Activated T-helper 1 cell treated with anti-CD3 and anti-CD28 coated beads, Interleukin-12 subunit alpha, Interleukin-12 subunit beta, Interleukin-2, Interleukin-4 antibody, amounts not matched to agents 30 ng/mL and 10 ng/mL and 1 ng/mL, durations not matched to agents 14 hours and 24 hours and 36 hours (primary cell): ENCODE results near the gene CMTM1. TPM values are rescaled to one million over a fixed set of nuclear protein-coding genes. Genes with fewer than 3 reads are reported as not detected.

Experiments
- DNase-seq: peaks from one replicate; pipeline ENCODE4 v3.0.0; 2021; ENCODE audit warnings: low spot score
- H3K27ac Mint-ChIP-seq: one replicate; pipeline ENCODE4 v1.8.0; 2021; ENCODE audit warnings: mild to moderate bottlenecking, mixed read lengths
- H3K27me3 Mint-ChIP-seq: one replicate; pipeline ENCODE4 v1.8.0; 2022; ENCODE audit warnings: mild to moderate bottlenecking, moderate library complexity, mixed read lengths; ENCODE audit not compliant: insufficient read depth
- H3K36me3 Mint-ChIP-seq: one replicate; pipeline ENCODE4 v1.8.0; 2021; ENCODE audit warnings: low read depth, mixed read lengths
- H3K4me1 Mint-ChIP-seq: one replicate; pipeline ENCODE4 v1.8.0; 2021; ENCODE audit warnings: low read depth, mixed read lengths
- H3K4me3 Mint-ChIP-seq: one replicate; pipeline ENCODE4 v1.8.0; 2021; ENCODE audit warnings: mild to moderate bottlenecking, moderate library complexity, mixed read lengths
- H3K9me3 Mint-ChIP-seq: one replicate; pipeline ENCODE4 v1.8.0; 2021; ENCODE audit warnings: mixed read lengths
- intact Hi-C: fragments of 100-400 bp; cut with micrococcal nuclease; formaldehyde crosslinking; loops from one replicate; pipeline ENCODE4 v1.15.1; 2024
- total RNA-seq: library from RNA; stranded (reverse); gene quantifications from 2 replicates; pipeline ENCODE4 v1.2.3, GENCODE V29; 2022

Gene CMTM1
- total RNA-seq, result 12.5 and 13.9 TPM in 2 replicates

GRCh38 chr16:66566051-66566901 is at the start of gene CMTM1:
TSS of gene CMTM1 (plus strand) at chr16:66566439. CDS start at chr16:66566514, 75 bp downstream.
- peaks cover 60% of the 10 kb centered on the region for H3K4me1 Mint-ChIP-seq
- H3K36me3 Mint-ChIP-seq, result peaks cover 61% of the 10 kb centered on the region
- peak within 1 kb of the TSS; percentile 18 for H3K27ac Mint-ChIP-seq
- H3K27me3 Mint-ChIP-seq, result no peaks in the 10 kb centered on the region
- peaks cover 3% of the 10 kb centered on the region for H3K9me3 Mint-ChIP-seq
- intact Hi-C loops, result no loop called here
- DNase-seq, result no peak
- H3K4me3 Mint-ChIP-seq, result no peak within 1 kb of the TSS

GRCh38 chr16:66516509-66516807 is 49.8 kb upstream of the CMTM1 start:
- intact Hi-C loops, result loop anchor here (1.0 to 2.0 kb wide), 5 partner anchors 33 to 110 kb away; partner anchors contain the start of gene CKLF
- Mint-ChIP-seq H3K9me3 (no peaks in the 10 kb centered on the region), H3K27ac (peak overlapping the region; percentile 99), H3K4me1 (peaks cover 77% of the 10 kb centered on the region), H3K27me3 (no peaks in the 10 kb centered on the region), H3K36me3 (peaks cover 19% of the 10 kb centered on the region), H3K4me3 (peak overlapping the region; percentile 88)
- DNase-seq, result no peak

- Mint-ChIP-seq H3K27ac (peak overlapping the region; percentile 99), H3K9me3 (no peaks in the 10 kb centered on the region), H3K4me3 (peak overlapping the region; percentile 88), H3K36me3 (peaks cover 17% of the 10 kb centered on the region), H3K27me3 (no peaks in the 10 kb centered on the region), H3K4me1 (peaks cover 78% of the 10 kb centered on the region)
- intact Hi-C loops, result loop anchor here (1.0 to 2.0 kb wide), 9 partner anchors 8 to 356 kb away; partner anchors contain the start of genes CKLF and CMTM3
- peak; percentile 84 for DNase-seq
Observed at GRCh38 chr16:66516808-66517585, 49.2 kb upstream of the CMTM1 start.

GRCh38 chr16:66517586-66518263 is 48.5 kb upstream of the CMTM1 start:
- H3K27me3 Mint-ChIP-seq, result peaks cover 2% of the 10 kb centered on the region

GRCh38 chr16:66519482-66520373 is 46.5 kb upstream of the CMTM1 start:
- Mint-ChIP-seq H3K4me1 (peaks cover 95% of the 10 kb centered on the region), H3K4me3 (peak overlapping the region; percentile 3), H3K36me3 (peaks cover 13% of the 10 kb centered on the region), H3K27ac (peak overlapping the region; percentile 77), H3K9me3 (no peaks in the 10 kb centered on the region), H3K27me3 (peaks cover 2% of the 10 kb centered on the region)
- DNase-seq, result no peak
- intact Hi-C loops, result loop anchor here (5.0 kb wide), 1 partner anchor 233 kb away; the partner anchor contains the start of gene DYNC1LI2

More at GRCh38 chr16:66517586-66518263, 48.5 kb upstream of the CMTM1 start:
- Mint-ChIP-seq H3K4me1 (peaks cover 83% of the 10 kb centered on the region), H3K4me3 (peak overlapping the region; percentile 88), H3K36me3 (peaks cover 16% of the 10 kb centered on the region), H3K27ac (peak overlapping the region; percentile 99), H3K9me3 (no peaks in the 10 kb centered on the region)
- intact Hi-C loops, result loop anchor here (1.0 to 2.0 kb wide), 5 partner anchors 8 to 356 kb away; partner anchors contain the start of gene CMTM3
- no peak for DNase-seq

GRCh38 chr16:66520406-66521170 is 45.7 kb upstream of the CMTM1 start:
- no peak for DNase-seq
- H3K4me3 Mint-ChIP-seq, result no peak overlapping the region

GRCh38 chr16:66521252-66521713 is 45.0 kb upstream of the CMTM1 start:
- H3K4me1 Mint-ChIP-seq, result peaks cover 94% of the 10 kb centered on the region
- no peak for DNase-seq
- intact Hi-C loops, result loop anchor here (5.0 kb wide), 1 partner anchor 231 kb away; the partner anchor contains the start of gene DYNC1LI2
- peak overlapping the region; percentile 53 for H3K4me3 Mint-ChIP-seq
- peaks cover 2% of the 10 kb centered on the region for H3K27me3 Mint-ChIP-seq
- H3K36me3 Mint-ChIP-seq, result peaks cover 21% of the 10 kb centered on the region
- H3K9me3 Mint-ChIP-seq, result no peaks in the 10 kb centered on the region
- H3K27ac Mint-ChIP-seq, result peak overlapping the region; percentile 77

More at GRCh38 chr16:66520406-66521170, 45.7 kb upstream of the CMTM1 start:
- H3K4me1 Mint-ChIP-seq, result peaks cover 94% of the 10 kb centered on the region
- H3K27me3 Mint-ChIP-seq, result peaks cover 2% of the 10 kb centered on the region
- intact Hi-C loops, result loop anchor here (5.0 kb wide), 1 partner anchor 232 kb away; the partner anchor contains the start of gene DYNC1LI2
- H3K9me3 Mint-ChIP-seq, result no peaks in the 10 kb centered on the region
- H3K36me3 Mint-ChIP-seq, result peaks cover 16% of the 10 kb centered on the region
- H3K27ac Mint-ChIP-seq, result peak overlapping the region; percentile 77

GRCh38 chr16:66521951-66522771 is 44.1 kb upstream of the CMTM1 start:
- H3K4me1 Mint-ChIP-seq, result peaks cover 93% of the 10 kb centered on the region
- H3K36me3 Mint-ChIP-seq, result peaks cover 18% of the 10 kb centered on the region
- peak overlapping the region; percentile 77 for H3K27ac Mint-ChIP-seq
- H3K9me3 Mint-ChIP-seq, result no peaks in the 10 kb centered on the region
- H3K4me3 Mint-ChIP-seq, result peak overlapping the region; percentile 53
- DNase-seq, result peak; percentile 88
- intact Hi-C loops, result loop anchor here (1.0 to 5.0 kb wide), 5 partner anchors 14 to 230 kb away; partner anchors contain the start of gene DYNC1LI2
- H3K27me3 Mint-ChIP-seq, result peaks cover 2% of the 10 kb centered on the region

GRCh38 chr16:66522816-66523590 is 43.2 kb upstream of the CMTM1 start:
- H3K9me3 Mint-ChIP-seq, result no peaks in the 10 kb centered on the region
- no peak for DNase-seq
- H3K4me1 Mint-ChIP-seq, result peaks cover 93% of the 10 kb centered on the region
- peaks cover 18% of the 10 kb centered on the region for H3K36me3 Mint-ChIP-seq
- no peak overlapping the region for H3K4me3 Mint-ChIP-seq
- intact Hi-C loops, result loop anchor here (1.0 to 5.0 kb wide), 5 partner anchors 15 to 229 kb away; partner anchors contain the start of gene DYNC1LI2
- H3K27ac Mint-ChIP-seq, result peak overlapping the region; percentile 91
- H3K27me3 Mint-ChIP-seq, result peaks cover 2% of the 10 kb centered on the region
